HCT116 (cell line): Measurements from ENCODE around the gene CDAN1. TPM values are rescaled to one million over a fixed set of nuclear protein-coding genes. Genes with fewer than 3 reads are reported as not detected.

ENCODE experiments used
- ATAC-seq: fragments of 200-7000 bp; cut with Tn5 transposase; 2 replicates; pipeline ENCODE4 v1.9.1; 2020; ENCODE audit warnings: mild to moderate bottlenecking, moderate library complexity
- BruUV-seq: library from RNA; stranded (reverse); fragments of 400-500 nt; replicated peaks from 2 replicates; lab custom pipeline; 2021; lab: Mats Ljungman, UMichigan
- CTCF ChIA-PET: fragments of 300-600 bp; sonication (Branson Sonifier 250); formaldehyde crosslinking; loops from one replicate; lab custom pipeline; 2021; ENCODE audit warnings: antibody characterized with exemption; lab: Charles Lee
- POLR2A ChIA-PET: fragments of 300-600, 350-600 bp; sonication (Branson Sonifier 250); formaldehyde crosslinking; loops from one replicate; lab custom pipeline; 2021; ENCODE audit warnings: antibody characterized with exemption; lab: Charles Lee
- RAD21 ChIA-PET, 2 experiments: fragments of 300-600 bp; sonication (Branson Sonifier 250); formaldehyde crosslinking; loops; one replicate each; lab custom pipeline; 2023; ENCODE audit warnings: low total read pairs in 2 of 2; ENCODE audit not compliant: uncharacterized antibody in 2 of 2, unreplicated experiment in 2 of 2, low non-redundant PET in 1 of 2; lab: Charles Lee
- DNase-seq: peaks from one replicate; pipeline ENCODE4 v3.0.0-alpha.2; 2010; ENCODE audit warnings: low read depth, low spot score
- H2AFZ ChIP-seq: fragments of 200-600 bp; shearing (Covaris generic), sonication (generic); 2 replicates; pipeline ENCODE4 v1.6.1; 2017; ENCODE audit warnings: low read depth, mixed run types, mixed read lengths, antibody characterized with exemption, low read length; ENCODE audit not compliant: poor library complexity, severe bottlenecking
- H3K27ac ChIP-seq: 2 replicates; pipeline ENCODE4 v1.5.1; 2012; ENCODE audit warnings: low read depth, low read length
- H3K27me3 ChIP-seq: fragments of 200-600 bp; sonication (generic); 2 replicates; pipeline ENCODE4 v1.6.1; 2016; ENCODE audit warnings: mixed run types, low read length, mixed read lengths; ENCODE audit not compliant: insufficient read depth
- H3K36me3 ChIP-seq, 2 experiments: fragments of 200-500 bp in 1 of 2; fragments of 200-600 bp in 1 of 2; sonication (Bioruptor generic) in 1 of 2; sonication (generic) in 1 of 2; 2 replicates each; pipeline versions ENCODE4 v1.5.1 to v1.6.1; 2014 to 2016; ENCODE audit warnings: low read length in 2 of 2, inconsistent platforms in 1 of 2, mixed read lengths in 1 of 2, mixed run types in 1 of 2; ENCODE audit not compliant: insufficient read depth in 2 of 2, control insufficient read depth in 1 of 2
- H3K4me1 ChIP-seq, 2 experiments: fragments of 200-600 bp in 1 of 2; sonication (generic) in 1 of 2; 2 replicates each; pipeline versions ENCODE4 v1.5.1 to v1.6.1; 2012 to 2017; ENCODE audit warnings: low read length in 2 of 2, inconsistent platforms in 1 of 2, mild to moderate bottlenecking in 1 of 2, mixed read lengths in 1 of 2, mixed run types in 1 of 2, moderate library complexity in 1 of 2; ENCODE audit not compliant: insufficient read depth in 2 of 2, control insufficient read depth in 1 of 2
- H3K4me2 ChIP-seq: fragments of 200-600 bp; sonication (generic); 2 replicates; pipeline ENCODE4 v1.6.1; 2017; ENCODE audit warnings: mixed run types, low read length, mixed read lengths
- H3K4me3 ChIP-seq, 2 experiments: fragments of 200-600 bp in 1 of 2; sonication (generic) in 1 of 2; replicated peaks in 1 of 2; 2 replicates each; pipeline ENCODE4 v1.5.1; 2011 to 2016; ENCODE audit warnings: low read length in 2 of 2, control low read depth in 1 of 2, low read depth in 1 of 2, mild to moderate bottlenecking in 1 of 2, mixed read lengths in 1 of 2, mixed run types in 1 of 2
- H3K79me2 ChIP-seq: fragments of 200-600 bp; sonication (generic); 2 replicates; pipeline ENCODE4 v1.6.1; 2017; ENCODE audit warnings: mild to moderate bottlenecking, mixed run types, low read length, moderate library complexity, mixed read lengths; ENCODE audit not compliant: insufficient read depth
- H3K9ac ChIP-seq: fragments of 200-600 bp; sonication (generic); 2 replicates; pipeline ENCODE4 v1.6.1; 2016; ENCODE audit warnings: low read length, mixed read lengths
- H3K9me2 ChIP-seq: fragments of 200-600 bp; sonication (generic), shearing (Covaris generic); 2 replicates; pipeline ENCODE4 v1.6.1; 2017; ENCODE audit warnings: mixed run types, mild to moderate bottlenecking, moderate library complexity; ENCODE audit not compliant: insufficient read depth
- H3K9me3 ChIP-seq, 2 experiments: fragments of 200-500 bp in 1 of 2; fragments of 200-600 bp in 1 of 2; sonication (Bioruptor generic) in 1 of 2; sonication (generic) in 1 of 2; 2 replicates each; pipeline ENCODE4 v1.6.1; 2014 to 2017; ENCODE audit warnings: low read length in 2 of 2, mixed read lengths in 2 of 2, inconsistent platforms in 1 of 2, low read depth in 1 of 2, mild to moderate bottlenecking in 1 of 2, mixed run types in 1 of 2, moderate library complexity in 1 of 2; ENCODE audit not compliant: control insufficient read depth in 1 of 2, insufficient read depth in 1 of 2
- H4K20me1 ChIP-seq: fragments of 200-600 bp; sonication (generic), shearing (Covaris generic); 2 replicates; pipeline ENCODE4 v1.6.1; 2017; ENCODE audit warnings: mixed run types, mild to moderate bottlenecking, moderate library complexity; ENCODE audit not compliant: insufficient read depth
- CBX3 ChIP-seq: IDR thresholded peaks from 2 replicates; pipeline ENCODE4 v1.6.1; 2012; ENCODE audit warnings: low read depth
- CEBPB ChIP-seq: IDR thresholded peaks from 2 replicates; pipeline ENCODE4 v1.6.1; 2012; ENCODE audit warnings: low read depth
- EGR1 ChIP-seq: IDR thresholded peaks from 2 replicates; pipeline ENCODE4 v1.6.1; 2012; ENCODE audit warnings: low read depth
- ELF1 ChIP-seq: IDR thresholded peaks from 2 replicates; pipeline ENCODE4 v1.6.1; 2012; ENCODE audit warnings: low read depth, borderline replicate concordance
- JUND ChIP-seq: IDR thresholded peaks from 2 replicates; pipeline ENCODE4 v1.6.1; 2012
- POLR2AphosphoS5 ChIP-seq: IDR thresholded peaks from 2 replicates; pipeline ENCODE4 v1.6.1; 2011; ENCODE audit warnings: mild to moderate bottlenecking, low read depth, low read length, moderate library complexity
- RAD21 ChIP-seq: IDR thresholded peaks from 2 replicates; pipeline ENCODE4 v1.6.1; 2012; ENCODE audit warnings: low read depth, mild to moderate bottlenecking
- SIN3A ChIP-seq: IDR thresholded peaks from 2 replicates; pipeline ENCODE4 v1.6.1; 2012; ENCODE audit warnings: low read depth
- SP1 ChIP-seq: IDR thresholded peaks from 2 replicates; pipeline ENCODE4 v1.6.1; 2012; ENCODE audit warnings: low read depth
- TCF7L2 ChIP-seq: IDR thresholded peaks from 2 replicates; pipeline ENCODE4 v1.7.0; 2011; ENCODE audit warnings: borderline replicate concordance, inconsistent platforms; ENCODE audit not compliant: insufficient read depth, insufficient read length; ENCODE audit errors: extremely low read depth
- YY1 ChIP-seq: IDR thresholded peaks from 2 replicates; pipeline ENCODE4 v1.6.1; 2011; ENCODE audit warnings: low read length, low read depth, moderate library complexity, mild to moderate bottlenecking; ENCODE audit not compliant: insufficient replicate concordance; ENCODE audit errors: extremely low read depth
- ZBTB33 ChIP-seq: IDR thresholded peaks from 2 replicates; pipeline ENCODE4 v1.6.1; 2011; ENCODE audit warnings: mild to moderate bottlenecking, low read length, moderate library complexity; ENCODE audit not compliant: insufficient replicate concordance; ENCODE audit errors: extremely low read depth
- ZFX ChIP-seq: fragments of 450-650 bp; IDR thresholded peaks from 2 replicates; pipeline ENCODE4 v1.6.1; 2017
- ZNF274 ChIP-seq: fragments of 200-500 bp; sonication (Bioruptor generic); IDR thresholded peaks from 2 replicates; pipeline ENCODE4 v1.6.1; 2014; ENCODE audit warnings: mild to moderate bottlenecking, low read depth, low read length, inconsistent platforms
- intact Hi-C: fragments of 100-400 bp; cut with micrococcal nuclease; formaldehyde crosslinking; loops from 2 replicates; pipeline ENCODE4 v1.10.0; 2022
- total RNA-seq: library from RNA; stranded (reverse); gene quantifications from one replicate; pipeline ENCODE4 v1.2.1, GENCODE V29; 2021; ENCODE audit not compliant: unreplicated experiment
- TF ChIP-seq, protein P1 (sequence below), 3 experiments: fragments of 200-600 bp in 1 of 3; sonication (generic) in 1 of 3; IDR thresholded peaks in 2 of 3; conservative IDR thresholded peaks in 1 of 3; 2 replicates each; pipeline ENCODE4 v1.5.1; 2012 to 2017; ENCODE audit warnings: low read depth in 2 of 3, low read length in 2 of 3, antibody characterized with exemption in 1 of 3, borderline replicate concordance in 1 of 3, control low read depth in 1 of 3, mild to moderate bottlenecking in 1 of 3, mixed read lengths in 1 of 3, mixed run types in 1 of 3, moderate library complexity in 1 of 3; ENCODE audit not compliant: insufficient read depth in 1 of 3
- TF ChIP-seq, protein P2 (sequence below): IDR thresholded peaks from 2 replicates; pipeline ENCODE4 v1.6.1; 2012

The CDAN1 gene
- total RNA-seq, 1 experiment from 2014 or later: 22.4 TPM

DNA sequence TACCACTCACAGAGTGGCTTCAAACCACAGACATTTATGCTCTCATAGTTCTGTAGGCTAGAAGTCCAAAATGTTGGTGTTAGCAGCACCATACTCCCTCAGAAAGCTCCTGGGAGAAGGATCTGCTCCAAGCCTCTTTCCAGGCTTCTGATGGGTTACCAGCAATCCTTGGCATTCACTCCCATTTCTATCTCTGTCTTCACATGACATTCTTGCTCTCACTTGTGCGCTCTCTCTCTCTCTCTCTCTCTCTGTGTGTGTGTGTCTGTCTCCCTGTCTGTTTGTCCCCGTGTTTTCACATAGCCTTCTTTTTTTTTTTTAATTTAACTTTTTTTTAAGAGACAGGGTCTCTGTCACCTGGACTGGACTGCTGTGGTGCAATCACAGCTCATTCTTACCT is 26.3 kb downstream of the CDAN1 start:
- H3K36me3 ChIP-seq: no peaks in the 10 kb centered on the region
- H3K27ac ChIP-seq: no peak overlapping the region
- no peak overlapping the region for H3K4me3 ChIP-seq
- no peaks in the 10 kb centered on the region for H3K79me2 ChIP-seq
- H3K9me2 ChIP-seq: no peaks in the 10 kb centered on the region
- TF ChIP-seq RAD21 (no peak), ZNF274 (no peak), CBX3 (no peak), JUND (no peak), POLR2AphosphoS5 (no peak), SP1 (no peak), CEBPB (no peak), TCF7L2 (no peak), YY1 (no peak), SIN3A (no peak), ZBTB33 (no peak), ZFX (no peak), EGR1 (no peak), ELF1 (no peak)
- TF ChIP-seq, protein P1, sequence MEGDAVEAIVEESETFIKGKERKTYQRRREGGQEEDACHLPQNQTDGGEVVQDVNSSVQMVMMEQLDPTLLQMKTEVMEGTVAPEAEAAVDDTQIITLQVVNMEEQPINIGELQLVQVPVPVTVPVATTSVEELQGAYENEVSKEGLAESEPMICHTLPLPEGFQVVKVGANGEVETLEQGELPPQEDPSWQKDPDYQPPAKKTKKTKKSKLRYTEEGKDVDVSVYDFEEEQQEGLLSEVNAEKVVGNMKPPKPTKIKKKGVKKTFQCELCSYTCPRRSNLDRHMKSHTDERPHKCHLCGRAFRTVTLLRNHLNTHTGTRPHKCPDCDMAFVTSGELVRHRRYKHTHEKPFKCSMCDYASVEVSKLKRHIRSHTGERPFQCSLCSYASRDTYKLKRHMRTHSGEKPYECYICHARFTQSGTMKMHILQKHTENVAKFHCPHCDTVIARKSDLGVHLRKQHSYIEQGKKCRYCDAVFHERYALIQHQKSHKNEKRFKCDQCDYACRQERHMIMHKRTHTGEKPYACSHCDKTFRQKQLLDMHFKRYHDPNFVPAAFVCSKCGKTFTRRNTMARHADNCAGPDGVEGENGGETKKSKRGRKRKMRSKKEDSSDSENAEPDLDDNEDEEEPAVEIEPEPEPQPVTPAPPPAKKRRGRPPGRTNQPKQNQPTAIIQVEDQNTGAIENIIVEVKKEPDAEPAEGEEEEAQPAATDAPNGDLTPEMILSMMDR (IDR thresholded peaks at IDR 0.05 in 2 of 3, conservative IDR thresholded peaks at IDR 0.05 in 1 of 3; ENCODE audit: borderline replicate concordance in 1 of 3, insufficient read depth in 1 of 3, low read depth in 2 of 3, low read length in 2 of 3): no peak
- TF ChIP-seq, protein P2, sequence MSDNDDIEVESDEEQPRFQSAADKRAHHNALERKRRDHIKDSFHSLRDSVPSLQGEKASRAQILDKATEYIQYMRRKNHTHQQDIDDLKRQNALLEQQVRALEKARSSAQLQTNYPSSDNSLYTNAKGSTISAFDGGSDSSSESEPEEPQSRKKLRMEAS: no peak
- TF ChIP-seq, all 23 proteins: peak for 0
- Histone ChIP-seq H3K4me1 (0 out of 4 replicates have a peak, but pooled peaks cover 0 to 3% of the 10 kb centered on the region in 2 experiments), H2AFZ (no peak overlapping the region), H3K4me2 (no peak overlapping the region), H3K27me3 (no peaks in the 10 kb centered on the region), H3K9me3 (no peaks in the 10 kb centered on the region), H3K9ac (no peak overlapping the region), H4K20me1 (no peaks in the 10 kb centered on the region)
- POLR2A ChIA-PET: no interaction called here
- BruUV-seq: no TSS peak
- DNase-seq (no peak), ATAC-seq (no peak)
- RAD21 ChIA-PET: no interaction called here
- intact Hi-C loops: no loop called here
- CTCF ChIA-PET: no interaction called here
